Measurements from ENCODE around the gene RNF151.

DNA sequence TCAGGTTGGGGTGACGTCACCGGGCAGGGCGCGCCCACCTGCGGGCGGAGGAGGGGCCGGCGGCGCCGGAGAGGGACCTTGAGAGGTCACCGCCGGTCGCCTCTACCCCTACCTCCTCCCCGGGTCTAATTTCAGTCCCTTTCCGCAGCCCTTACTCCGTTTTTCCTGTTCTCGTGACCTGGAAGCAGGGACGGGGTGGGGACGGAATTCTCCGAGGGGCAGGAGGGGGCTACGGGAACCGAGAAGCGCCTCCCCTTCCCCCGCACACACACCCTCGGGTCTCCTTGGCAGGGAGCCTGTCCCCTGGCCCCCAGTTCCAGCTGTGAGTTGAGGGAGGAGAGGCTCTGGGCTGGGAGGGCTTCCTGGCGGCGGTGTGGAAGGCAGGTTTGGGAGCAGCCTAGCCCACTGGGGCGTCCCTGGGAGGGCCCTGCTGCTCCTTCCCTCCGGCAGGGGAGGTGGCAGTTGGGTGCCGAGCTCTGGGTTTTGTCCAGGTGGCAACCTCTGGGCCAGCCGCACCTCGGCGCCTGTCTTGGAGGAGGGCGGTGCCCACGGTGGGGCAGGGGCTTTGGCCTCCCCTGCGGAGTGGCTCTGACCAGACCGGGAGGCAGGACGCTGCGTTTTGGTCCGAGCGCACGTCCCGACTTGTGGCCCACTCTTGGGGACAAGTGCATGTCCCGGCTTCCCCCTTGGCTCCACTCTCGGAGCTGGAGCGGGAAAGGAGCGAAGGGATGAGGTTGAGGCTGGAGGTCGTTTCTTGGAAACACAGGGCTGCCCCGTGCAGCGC is 23.9 kb downstream of the RNF151 start:
- TF ChIP-seq, protein P1, sequence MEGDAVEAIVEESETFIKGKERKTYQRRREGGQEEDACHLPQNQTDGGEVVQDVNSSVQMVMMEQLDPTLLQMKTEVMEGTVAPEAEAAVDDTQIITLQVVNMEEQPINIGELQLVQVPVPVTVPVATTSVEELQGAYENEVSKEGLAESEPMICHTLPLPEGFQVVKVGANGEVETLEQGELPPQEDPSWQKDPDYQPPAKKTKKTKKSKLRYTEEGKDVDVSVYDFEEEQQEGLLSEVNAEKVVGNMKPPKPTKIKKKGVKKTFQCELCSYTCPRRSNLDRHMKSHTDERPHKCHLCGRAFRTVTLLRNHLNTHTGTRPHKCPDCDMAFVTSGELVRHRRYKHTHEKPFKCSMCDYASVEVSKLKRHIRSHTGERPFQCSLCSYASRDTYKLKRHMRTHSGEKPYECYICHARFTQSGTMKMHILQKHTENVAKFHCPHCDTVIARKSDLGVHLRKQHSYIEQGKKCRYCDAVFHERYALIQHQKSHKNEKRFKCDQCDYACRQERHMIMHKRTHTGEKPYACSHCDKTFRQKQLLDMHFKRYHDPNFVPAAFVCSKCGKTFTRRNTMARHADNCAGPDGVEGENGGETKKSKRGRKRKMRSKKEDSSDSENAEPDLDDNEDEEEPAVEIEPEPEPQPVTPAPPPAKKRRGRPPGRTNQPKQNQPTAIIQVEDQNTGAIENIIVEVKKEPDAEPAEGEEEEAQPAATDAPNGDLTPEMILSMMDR (IDR thresholded peaks at IDR 0.05), result no peak
- no peak for TF ChIP-seq POLR2AphosphoS5 (IDR thresholded peaks at IDR 0.05)
